ENCODE results near the gene HSH2D.
"Not testable (repeated sequence)": the region's sequence is repeated elsewhere in the genome, so short reads cannot be mapped to it uniquely, and the experiment has no call there.

Gene HSH2D, protein sequence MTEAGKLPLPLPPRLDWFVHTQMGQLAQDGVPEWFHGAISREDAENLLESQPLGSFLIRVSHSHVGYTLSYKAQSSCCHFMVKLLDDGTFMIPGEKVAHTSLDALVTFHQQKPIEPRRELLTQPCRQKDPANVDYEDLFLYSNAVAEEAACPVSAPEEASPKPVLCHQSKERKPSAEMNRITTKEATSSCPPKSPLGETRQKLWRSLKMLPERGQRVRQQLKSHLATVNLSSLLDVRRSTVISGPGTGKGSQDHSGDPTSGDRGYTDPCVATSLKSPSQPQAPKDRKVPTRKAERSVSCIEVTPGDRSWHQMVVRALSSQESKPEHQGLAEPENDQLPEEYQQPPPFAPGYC

DNA sequence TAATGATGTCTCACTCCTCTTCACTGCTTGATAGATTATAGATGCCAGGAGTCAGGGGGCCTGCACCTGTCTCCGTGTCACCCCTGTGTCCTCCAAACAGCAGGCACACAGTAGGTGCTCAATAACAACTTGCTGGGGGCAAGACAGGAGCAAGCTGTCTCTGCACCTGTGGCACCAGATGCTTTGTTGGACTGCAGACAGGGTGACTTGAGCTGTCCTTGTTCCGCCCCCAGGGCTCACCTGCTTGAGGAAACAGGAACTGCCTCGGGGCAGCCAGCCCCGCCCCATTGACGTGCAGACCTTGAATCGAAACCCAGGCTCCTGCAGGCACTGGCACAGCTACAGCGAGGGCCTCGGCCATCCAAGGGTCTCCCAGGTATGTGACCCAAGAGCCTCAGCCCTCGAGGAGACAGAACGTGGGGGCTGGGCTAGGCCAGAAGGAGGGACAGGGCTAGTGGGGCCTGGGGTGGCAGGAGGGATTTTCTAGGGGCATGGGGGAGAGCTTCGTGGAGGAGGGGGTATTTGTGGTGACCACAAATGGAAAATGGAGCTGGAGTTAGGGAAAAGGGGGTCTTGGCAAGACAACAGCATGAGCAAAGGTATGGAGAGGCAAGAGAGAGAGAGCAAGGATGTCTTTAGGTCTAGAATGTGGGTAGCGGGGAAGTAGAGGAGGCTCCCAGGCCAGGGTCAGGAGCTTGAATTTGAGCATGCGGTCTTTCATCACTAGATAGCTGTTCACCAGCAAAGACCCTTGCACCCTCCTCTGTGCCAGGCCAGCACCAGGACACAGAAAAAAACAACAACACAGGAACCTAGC is at the start of gene HSH2D:
HSH2D (plus strand) TSS at position 287 of the 817 bp plus-strand sequence. CDS start 5,066 bp downstream, outside the sequence.
- no peak for DNase-seq (ENCODE audit: low read depth)
- H3K4me3 ChIP-seq (ENCODE audit: low read depth, low read length), result no peak within 1 kb of the TSS

DNA sequence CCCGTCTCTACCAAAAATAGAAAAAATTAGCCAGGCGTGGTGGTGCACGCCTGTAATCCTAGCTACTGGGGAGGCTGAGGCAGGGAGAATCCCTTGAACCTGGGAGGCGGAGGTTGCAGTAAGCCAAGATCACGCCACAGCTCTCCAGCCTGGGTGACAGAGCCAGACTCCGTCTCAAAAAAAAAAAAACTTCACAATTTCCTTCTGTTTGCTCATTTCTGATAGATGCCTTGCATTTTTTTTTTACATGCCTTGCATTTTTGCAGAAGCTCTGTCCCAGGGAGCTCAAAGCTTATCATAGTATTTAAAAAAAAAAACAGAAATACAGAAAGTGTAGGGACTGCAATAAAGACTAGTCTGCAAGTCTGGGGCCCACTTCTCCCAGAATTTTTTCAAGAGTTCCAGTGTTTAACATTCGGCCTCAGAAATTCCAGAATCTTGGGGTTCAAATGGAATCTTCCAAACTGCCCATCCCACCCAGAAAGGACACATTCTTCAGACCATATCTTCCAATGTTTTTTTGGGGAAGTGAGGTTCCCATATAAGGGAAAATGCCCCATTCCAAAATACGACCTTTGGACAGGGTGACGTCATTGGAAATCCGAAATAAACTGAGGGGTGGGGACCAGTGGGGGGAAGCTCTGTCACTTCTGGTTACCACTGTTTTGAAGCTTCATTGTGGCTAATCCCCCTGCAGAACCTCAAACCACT is 49.0 kb upstream of the HSH2D start:
- DNase-seq (ENCODE audit: low read depth), result no peak
- no peak overlapping the region for H3K4me3 ChIP-seq (ENCODE audit: low read depth, low read length)

DNA sequence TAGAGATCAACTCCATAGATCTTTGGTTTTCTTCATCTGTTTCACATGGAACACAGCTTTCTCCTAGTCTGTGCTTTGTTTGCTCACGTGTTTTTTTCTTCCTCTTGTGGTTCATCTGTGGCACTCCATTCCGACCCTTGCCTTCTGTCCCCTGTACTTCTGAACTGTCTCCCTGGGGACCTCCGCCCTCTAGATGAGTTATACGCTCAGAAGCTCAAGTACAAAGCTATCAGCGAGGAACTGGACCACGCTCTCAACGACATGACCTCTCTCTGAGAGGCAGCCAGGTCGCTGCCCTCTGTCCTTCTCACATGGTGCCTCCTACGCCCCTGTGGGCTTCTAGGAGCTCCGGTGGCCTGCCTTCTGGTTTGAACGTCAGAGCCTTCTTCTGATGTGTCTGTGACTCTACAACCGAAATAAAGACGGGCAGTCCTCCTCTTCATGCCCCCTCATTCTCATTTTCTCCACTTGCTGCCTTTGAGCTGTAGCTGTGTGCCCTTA is 48.4 kb upstream of the HSH2D start:
- H3K4me3 ChIP-seq (ENCODE audit: low read depth, low read length), result no peak overlapping the region
- DNase-seq (ENCODE audit: low read depth), result no peak

DNA sequence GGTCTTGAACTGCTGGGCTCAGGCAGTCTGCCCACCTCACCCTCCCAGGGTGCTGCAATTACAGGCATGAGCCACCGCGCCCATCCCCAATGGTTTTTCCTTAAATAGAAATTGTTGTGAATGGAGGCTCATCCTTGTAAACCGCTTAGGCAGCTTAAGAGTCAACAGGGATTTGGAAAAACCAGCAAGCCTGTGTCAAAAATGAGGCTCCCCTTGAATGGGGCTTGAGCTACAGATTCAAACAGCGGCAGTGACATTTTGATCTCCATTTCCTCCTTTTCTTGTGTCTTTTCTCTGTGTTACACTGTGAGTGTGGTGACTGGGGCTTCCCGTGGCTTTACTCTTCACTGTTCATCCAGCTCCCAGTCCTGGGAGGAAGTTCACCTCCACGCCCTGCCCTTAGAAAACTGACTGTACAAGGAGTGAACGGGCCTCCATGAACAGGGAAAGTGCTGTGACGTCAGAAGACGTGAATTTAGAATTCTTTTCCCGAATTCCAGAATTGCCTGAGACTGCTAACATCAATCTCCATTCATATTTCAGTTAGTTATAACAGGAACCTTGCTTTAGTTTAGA is 47.1 kb upstream of the HSH2D start:
- DNase-seq (ENCODE audit: low read depth), result no peak
- H3K4me3 ChIP-seq (ENCODE audit: low read depth, low read length), result no peak overlapping the region

DNA sequence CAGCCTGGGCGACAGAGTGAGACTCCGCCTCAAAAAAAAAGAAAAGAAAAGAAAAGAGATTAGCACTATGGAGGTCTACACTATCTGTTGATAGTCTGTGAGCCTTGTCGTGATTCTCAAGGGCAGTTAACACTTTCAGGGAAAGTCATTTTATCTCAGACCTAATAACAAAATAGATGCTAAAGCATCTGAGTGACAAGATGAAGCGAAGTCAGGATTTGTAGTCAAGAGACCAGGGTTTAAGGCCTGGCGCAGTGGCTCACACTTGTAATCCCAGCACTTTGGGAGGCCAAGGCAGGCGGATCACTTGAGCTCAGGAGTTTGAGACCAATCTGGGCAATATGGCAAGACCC is 45.1 kb upstream of the HSH2D start:
- no peak for DNase-seq (ENCODE audit: low read depth)
- H3K4me3 ChIP-seq (ENCODE audit: low read depth, low read length), result no peak overlapping the region

DNA sequence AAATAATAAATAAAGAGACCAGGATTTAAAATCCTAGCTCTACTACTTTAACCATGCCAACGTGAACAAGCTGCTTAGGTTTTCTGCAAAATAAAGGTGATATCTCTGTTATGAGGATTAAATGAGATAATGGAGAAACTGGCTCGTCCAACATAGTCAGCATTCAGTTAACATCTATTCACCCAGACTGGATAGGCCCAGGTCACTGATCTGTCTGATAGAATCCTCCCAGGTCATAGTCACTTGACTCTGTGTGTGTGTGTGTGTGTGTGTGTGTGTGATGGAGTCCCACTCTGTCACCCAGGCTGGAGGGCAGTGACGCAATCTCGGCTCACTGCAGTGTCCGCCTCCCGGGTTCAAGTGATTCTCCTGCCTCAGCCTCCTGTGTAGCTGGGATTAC is 44.7 kb upstream of the HSH2D start:
- no peak overlapping the region for H3K4me3 ChIP-seq (ENCODE audit: low read depth, low read length)
- no peak for DNase-seq (ENCODE audit: low read depth)

DNA sequence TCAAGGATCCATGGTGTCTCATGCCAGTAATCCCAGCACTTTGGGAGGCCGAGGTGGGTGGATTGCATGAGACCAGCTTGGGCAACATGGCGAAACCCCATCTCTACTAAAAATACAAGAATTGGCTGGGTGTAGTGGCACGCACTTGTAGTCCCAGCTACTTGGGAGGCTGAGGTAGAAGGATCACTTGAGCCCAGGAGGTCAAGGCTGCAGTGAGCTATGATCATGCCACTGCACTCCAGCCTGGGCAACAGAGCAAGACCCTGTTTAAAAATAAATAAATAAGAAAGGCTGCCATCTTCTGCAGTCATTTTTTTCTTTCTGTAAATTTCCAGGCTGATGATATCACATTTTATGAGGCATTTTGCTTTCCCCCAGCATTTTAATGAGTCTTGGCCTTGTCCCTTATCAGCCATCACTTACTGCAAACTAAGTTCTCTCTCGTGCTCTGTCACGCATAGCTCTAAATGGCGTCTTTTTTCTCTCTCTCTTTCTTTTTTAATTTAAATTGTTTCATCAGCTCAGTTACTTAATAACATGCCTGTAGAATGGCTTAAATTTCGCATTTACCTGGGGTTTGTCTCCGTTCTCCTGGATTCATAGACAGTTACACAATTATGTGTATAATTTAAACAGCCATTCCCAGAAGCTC is 44.0 kb upstream of the HSH2D start:
- not testable (repeated sequence) for DNase-seq (ENCODE audit: low read depth)

DNA sequence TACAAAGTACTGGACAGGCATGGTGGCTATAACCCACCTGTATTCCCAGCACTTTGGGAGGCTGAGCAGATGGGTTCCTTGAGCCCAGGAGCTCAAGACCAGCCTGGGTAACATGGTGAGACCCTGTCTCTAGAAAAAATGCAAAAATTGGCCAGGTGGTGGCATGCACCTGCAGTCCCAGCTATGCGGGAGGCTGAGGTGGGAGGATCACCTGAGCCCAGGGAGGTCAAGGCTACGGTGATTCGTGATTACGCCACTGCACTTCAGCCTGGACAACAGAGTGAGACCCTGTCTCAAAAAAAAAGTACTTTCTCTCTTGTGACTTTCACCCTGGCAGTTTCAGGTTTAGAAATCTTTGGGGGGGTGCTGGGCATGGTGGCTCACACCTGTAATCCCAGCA is 43.0 kb upstream of the HSH2D start:
- H3K4me3 ChIP-seq (ENCODE audit: low read depth, low read length), result no peak overlapping the region
- no peak for DNase-seq (ENCODE audit: low read depth)

More for the DNA sequence above, 44.0 kb upstream of the HSH2D start:
- H3K4me3 ChIP-seq (ENCODE audit: low read depth, low read length), result not testable (repeated sequence)

DNA sequence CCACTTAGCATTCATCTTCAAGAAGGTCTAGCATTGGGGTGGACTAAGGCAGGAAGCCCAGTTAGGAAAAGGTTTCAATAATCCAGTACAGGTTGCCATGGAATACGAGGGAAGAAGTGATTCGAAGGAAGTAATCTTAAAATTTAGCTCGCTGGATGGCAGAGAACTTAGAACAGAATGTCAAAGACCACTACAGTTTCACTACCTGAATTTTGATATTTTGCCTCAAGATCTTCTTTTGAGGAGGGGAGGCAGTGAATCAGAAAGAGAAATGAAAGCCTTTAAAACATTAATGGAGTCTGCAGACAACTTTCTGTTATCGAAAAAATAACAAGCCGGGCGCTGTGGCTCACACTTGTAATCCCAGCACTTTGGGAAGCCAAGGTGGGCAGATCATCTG is 38.8 kb upstream of the HSH2D start:
- DNase-seq (ENCODE audit: low read depth), result no peak
- no peak overlapping the region for H3K4me3 ChIP-seq (ENCODE audit: low read depth, low read length)

DNA sequence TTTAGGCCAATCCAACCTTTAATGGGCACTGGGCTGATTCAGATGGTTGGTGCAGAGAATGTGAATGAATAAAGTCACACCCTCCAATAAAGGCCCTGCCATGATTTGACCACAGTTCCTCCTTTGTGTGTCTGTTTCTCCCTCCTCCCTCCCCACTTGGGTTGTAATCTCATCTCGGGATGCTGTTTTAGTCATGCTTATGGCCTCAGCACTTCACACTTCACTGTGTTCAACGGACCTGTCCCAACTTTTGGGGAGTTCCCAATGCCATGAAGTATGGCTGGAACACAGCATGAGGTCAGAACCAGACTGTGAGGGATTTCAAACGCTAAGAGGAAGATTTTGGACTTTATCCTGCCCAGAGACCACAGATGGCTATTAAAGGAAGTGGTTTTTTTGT is 37.4 kb upstream of the HSH2D start:
- DNase-seq (ENCODE audit: low read depth), result no peak
- no peak overlapping the region for H3K4me3 ChIP-seq (ENCODE audit: low read depth, low read length)

DNA sequence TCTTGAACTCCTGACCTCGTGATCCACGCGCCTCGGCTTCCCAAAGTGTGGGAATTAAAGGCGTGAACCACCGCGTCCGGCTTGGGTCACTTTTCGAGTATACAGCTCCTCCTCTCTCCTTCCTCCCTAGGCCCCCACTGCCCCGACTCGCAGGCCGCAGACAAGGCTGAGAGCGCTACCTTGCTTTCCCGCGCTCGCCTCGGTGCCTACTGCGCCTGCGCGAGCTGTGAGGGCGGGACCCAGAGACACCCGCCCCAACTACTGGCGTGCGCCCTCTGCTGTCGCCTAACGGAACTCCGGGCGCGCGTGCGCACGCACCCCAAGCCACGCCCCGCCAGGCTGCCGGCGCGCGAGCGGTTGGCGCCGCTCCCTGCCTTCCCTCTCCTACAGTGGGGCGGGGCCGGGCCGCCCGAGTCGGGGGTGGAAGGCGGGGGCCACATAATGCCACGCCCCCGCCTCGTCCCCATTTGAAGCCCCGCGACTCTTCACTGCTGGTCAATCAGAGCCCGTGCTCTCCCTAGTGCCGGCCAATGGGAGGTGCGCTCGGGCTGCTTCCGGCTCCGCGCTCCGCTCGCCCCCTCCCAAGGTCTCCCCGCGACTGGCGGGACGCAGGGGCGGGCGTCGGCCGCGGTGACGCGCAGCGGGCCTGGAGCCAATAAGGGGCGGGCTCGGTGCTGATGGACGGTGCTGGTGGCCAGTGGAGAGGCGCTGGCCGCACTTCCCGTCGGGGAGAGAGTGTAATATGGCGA is 32.2 kb upstream of the HSH2D start, which contains the start of gene RAB8A:
RAB8A (plus strand) TSS at position 730 of the 749 bp plus-strand sequence; CDS start at position 743, 13 bp downstream.
- peak; percentile 97 for DNase-seq (ENCODE audit: low read depth)
- peak within 1 kb of the TSS; percentile 94 for H3K4me3 ChIP-seq (ENCODE audit: low read depth, low read length)

DNA sequence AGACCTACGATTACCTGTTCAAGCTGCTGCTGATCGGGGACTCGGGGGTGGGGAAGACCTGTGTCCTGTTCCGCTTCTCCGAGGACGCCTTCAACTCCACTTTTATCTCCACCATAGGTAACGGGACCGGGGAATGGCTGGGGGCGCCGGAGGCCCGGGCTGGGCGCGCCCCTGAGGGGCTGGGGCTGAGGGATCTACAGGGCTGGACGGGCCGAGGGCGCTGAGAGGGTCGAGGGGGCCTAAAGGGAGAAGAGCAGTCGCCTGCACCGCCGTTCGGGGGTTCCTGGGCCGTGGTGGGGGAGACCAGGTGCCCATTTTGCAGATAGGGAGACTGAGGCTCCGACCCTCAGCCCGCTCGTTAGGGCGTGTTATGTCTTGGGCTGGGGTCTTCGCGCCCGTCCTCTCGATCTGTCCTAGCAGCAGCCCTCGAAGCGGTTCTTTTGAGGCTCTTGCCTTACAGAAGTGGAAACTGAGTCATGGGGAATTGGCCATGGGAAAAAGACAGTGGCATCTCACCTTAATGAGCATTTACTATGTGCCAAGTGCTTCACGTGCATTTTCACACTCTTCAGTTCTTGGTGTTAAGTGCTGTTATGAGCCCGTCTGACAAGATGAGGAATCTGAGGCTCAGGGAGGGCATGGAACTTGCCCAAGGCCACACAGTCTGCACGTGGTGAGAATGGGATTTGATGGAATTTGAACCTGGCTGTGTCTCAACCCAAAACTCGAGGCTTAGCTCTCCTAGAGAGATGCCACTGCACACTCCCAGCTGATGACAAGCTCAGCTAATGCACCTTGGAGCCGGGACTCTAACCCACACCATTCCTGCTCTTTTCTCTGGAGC is 31.4 kb upstream of the HSH2D start:
- DNase-seq (ENCODE audit: low read depth), result no peak
- H3K4me3 ChIP-seq (ENCODE audit: low read depth, low read length), result peak overlapping the region; percentile 94

DNA sequence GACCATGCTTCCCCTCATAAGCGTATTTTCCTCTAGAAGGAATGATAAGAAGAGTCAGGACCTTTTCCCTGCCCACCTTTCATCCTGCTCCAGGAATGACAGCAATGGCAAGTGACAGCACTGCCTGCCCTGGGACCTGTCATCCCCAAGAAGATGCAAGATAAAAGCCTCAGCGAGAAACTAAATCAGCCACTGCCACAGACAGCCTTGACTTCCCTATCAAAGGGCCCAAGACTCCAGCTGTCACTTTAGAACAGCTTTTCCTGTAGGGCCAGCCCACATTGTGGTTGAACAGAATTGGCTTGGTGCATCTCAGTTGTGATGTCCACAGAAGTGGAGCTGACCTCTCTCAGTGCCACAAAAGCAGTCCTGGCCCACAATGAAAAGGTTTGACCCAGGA is 30.7 kb upstream of the HSH2D start:
- H3K4me3 ChIP-seq (ENCODE audit: low read depth, low read length), result peak overlapping the region; percentile 94

DNA sequence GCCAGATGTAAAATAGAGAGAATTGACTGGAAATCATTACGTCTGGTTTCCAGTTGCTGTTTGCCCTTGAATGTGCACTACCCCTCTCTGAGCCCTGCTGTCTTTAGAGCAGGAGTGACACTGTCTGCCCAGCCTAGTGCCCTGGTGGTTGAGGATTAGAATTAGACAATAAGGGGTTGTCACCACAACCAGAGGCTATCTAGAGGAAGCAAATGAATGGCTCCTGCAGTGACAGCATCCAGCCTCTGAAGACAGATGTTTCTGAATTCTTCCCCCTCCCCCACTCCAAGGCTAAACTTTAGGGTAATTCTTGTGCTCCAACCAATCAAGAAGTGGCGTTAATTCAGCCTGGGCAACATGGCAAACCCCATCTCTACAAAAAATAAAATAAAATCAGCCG is 29.8 kb upstream of the HSH2D start:
- DNase-seq (ENCODE audit: low read depth), result no peak
- no peak overlapping the region for H3K4me3 ChIP-seq (ENCODE audit: low read depth, low read length)

More for the DNA sequence above, 30.7 kb upstream of the HSH2D start:
- DNase-seq (ENCODE audit: low read depth), result no peak

DNA sequence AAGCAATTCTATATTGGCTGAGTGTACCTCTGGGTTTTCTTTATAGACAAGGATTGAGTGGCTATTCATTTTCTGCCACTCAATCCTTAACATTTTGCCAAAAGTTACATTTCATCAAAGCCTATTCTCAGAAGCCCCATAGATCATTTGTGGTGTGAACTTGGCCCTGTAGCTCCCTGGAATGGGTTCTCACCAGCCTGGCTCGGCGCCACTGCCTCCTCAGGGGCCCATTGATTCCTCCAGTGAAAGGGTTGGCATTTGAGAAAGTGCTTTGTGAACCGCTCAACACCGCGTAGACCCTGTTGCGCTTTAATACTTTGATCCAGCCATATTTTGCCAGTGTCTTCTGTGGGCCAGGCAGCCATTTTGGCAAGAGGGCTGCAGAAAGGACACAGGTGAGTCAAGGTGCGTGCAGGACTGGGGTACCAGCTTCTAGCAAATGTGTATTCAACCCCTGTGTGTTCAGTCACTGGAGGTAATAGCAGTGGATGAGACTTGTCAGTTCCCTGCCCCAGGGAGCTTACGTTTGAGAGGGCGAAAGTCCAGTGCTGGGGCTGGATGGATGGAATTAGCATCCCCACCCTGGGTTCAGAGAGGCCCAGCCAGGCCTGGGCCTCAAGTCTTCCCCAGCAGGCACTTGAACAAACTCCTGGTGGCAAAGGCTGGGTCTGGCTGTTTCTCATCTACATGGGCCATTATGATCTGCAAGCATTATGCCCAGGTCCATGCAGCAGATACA is 28.0 kb upstream of the HSH2D start:
- no peak overlapping the region for H3K4me3 ChIP-seq (ENCODE audit: low read depth, low read length)
- DNase-seq (ENCODE audit: low read depth), result no peak

DNA sequence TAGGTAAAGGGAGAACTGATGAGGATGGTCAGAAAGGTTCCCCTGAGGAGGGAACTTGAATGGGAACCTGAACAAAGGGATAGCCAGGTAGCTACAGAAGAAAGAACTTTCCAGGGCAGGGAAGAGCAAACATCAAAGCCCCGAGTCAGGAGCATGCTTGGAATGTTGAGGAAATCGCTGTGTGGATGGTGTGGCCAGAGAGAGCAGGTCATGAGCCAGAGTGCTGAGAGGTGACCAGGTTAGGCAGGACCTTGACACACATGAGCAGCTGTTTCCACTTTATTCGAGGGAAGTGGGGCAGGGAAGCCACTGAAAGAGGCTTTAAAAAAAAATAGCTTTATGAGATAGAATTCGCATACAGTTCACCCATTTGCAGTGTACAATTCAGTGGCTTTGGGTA is 27.4 kb upstream of the HSH2D start:
- no peak overlapping the region for H3K4me3 ChIP-seq (ENCODE audit: low read depth, low read length)
- no peak for DNase-seq (ENCODE audit: low read depth)

DNA sequence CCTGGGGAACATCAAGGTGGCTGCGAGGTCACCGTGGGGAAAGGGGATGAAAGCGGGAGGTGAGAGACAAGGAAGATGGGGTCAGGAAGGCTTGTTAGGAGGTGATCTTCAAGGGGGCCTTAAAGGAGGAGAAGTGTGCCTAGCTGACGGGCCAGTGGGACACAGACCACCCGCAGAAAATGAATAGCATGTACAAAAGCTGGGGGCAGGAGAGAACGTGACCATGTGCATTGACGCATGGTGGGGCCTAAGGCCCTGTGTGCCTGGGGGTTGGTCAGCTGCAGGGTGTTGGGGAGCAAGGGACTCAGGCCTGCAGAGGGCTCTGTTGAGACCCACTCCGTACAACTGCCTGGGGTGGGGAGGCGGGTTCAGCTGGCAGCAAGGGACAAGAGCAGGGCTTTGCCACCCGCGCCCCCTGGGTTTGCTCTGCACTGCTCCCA is 25.9 kb upstream of the HSH2D start:
- no peak overlapping the region for H3K4me3 ChIP-seq (ENCODE audit: low read depth, low read length)
- DNase-seq (ENCODE audit: low read depth), result no peak

All from skeletal muscle cell (primary cell).